PFSK-1 (cell line): ENCODE measurements around the gene CTXN1.

Experiments used
- FOXP2 ChIP-seq: optimal IDR thresholded peaks from 2 replicates; pipeline ENCODE3; 2011; ENCODE audit warnings: borderline replicate concordance, control low read depth, inconsistent platforms; ENCODE audit not compliant: insufficient read depth; ENCODE audit errors: extremely low read length, extremely low read depth
- POLR2AphosphoS5 ChIP-seq: IDR thresholded peaks from 2 replicates; pipeline ENCODE4 v1.6.1; 2012; ENCODE audit warnings: low read depth, mild to moderate bottlenecking, control low read depth, low read length, moderate library complexity
- REST ChIP-seq, 2 experiments: IDR thresholded peaks; 2 replicates each; pipeline versions ENCODE4 v1.6.1 to v1.8.0; 2011 to 2012; ENCODE audit warnings: low read depth in 2 of 2, low read length in 2 of 2, control low read depth in 1 of 2, inconsistent platforms in 1 of 2, mild to moderate bottlenecking in 1 of 2, moderate library complexity in 1 of 2; ENCODE audit not compliant: insufficient read depth in 1 of 2
- SIN3A ChIP-seq: IDR thresholded peaks from 2 replicates; pipeline ENCODE4 v1.6.1; 2012; ENCODE audit warnings: mild to moderate bottlenecking, low read length, moderate library complexity, borderline replicate concordance; ENCODE audit not compliant: insufficient read depth
- TAF1 ChIP-seq: IDR thresholded peaks from 2 replicates; pipeline ENCODE4 v1.6.1; 2012; ENCODE audit warnings: low read length, control low read depth, borderline replicate concordance; ENCODE audit not compliant: insufficient read depth

CTXN1 gene

GRCh38 chr19:7902796-7903243 is 23.1 kb downstream of the CTXN1 start:
- TF ChIP-seq TAF1 = no peak
- TF ChIP-seq POLR2AphosphoS5 = no peak
- TF ChIP-seq REST (IDR thresholded peaks at IDR 0.05; ENCODE audit: insufficient read depth in 1 of 2, low read depth in 2 of 2, low read length in 2 of 2) = no peak; a peak in 1 of 4 replicates
- TF ChIP-seq FOXP2 = no peak
- no peak; the same call in 1 of the 2 replicates for TF ChIP-seq SIN3A

GRCh38 chr19:7901337-7901736 is 24.6 kb downstream of the CTXN1 start:
- TF ChIP-seq REST (IDR thresholded peaks at IDR 0.05; ENCODE audit: insufficient read depth in 1 of 2, low read depth in 2 of 2, low read length in 2 of 2) (no peak), SIN3A (no peak), POLR2AphosphoS5 (no peak), TAF1 (no peak), FOXP2 (no peak)

GRCh38 chr19:7900931-7901330 is 25.0 kb downstream of the CTXN1 start:
- TF ChIP-seq REST (IDR thresholded peaks at IDR 0.05; ENCODE audit: insufficient read depth in 1 of 2, low read depth in 2 of 2, low read length in 2 of 2) = no peak
- no peak for TF ChIP-seq FOXP2
- TF ChIP-seq SIN3A = no peak
- TF ChIP-seq POLR2AphosphoS5 = no peak

- TF ChIP-seq POLR2AphosphoS5 (no peak), TAF1 (no peak), FOXP2 (no peak), SIN3A (no peak), REST (IDR thresholded peaks at IDR 0.05; ENCODE audit: insufficient read depth in 1 of 2, low read depth in 2 of 2, low read length in 2 of 2) (no peak)
Measured at GRCh38 chr19:7900401-7900870, 25.5 kb downstream of the CTXN1 start.
